GM12864 (cell line): Measurements from ENCODE around the gene NR3C2.

Source experiments
- DNase-seq: peaks from one replicate; pipeline ENCODE4 v3.0.0-alpha.2; 2011; ENCODE audit warnings: low read depth
- H3K4me3 ChIP-seq: 2 replicates; pipeline ENCODE4 v1.5.1; 2011; ENCODE audit warnings: mild to moderate bottlenecking, low read depth, low read length, control low read depth
- CTCF ChIP-seq: IDR thresholded peaks from 2 replicates; pipeline ENCODE4 v1.5.1; 2011; ENCODE audit warnings: low read depth, mild to moderate bottlenecking, moderate library complexity, low read length, control low read depth, inconsistent platforms; ENCODE audit errors: missing control alignments

The NR3C2 gene

GRCh38 chr4:148118179-148118578 is 324.0 kb downstream of the NR3C2 start:
- no peak overlapping the region for H3K4me3 ChIP-seq
- no peak for TF ChIP-seq CTCF
- no peak for DNase-seq

GRCh38 chr4:148116969-148117368 is 325.2 kb downstream of the NR3C2 start:
- TF ChIP-seq CTCF, result no peak
- no peak overlapping the region for H3K4me3 ChIP-seq
- no peak for DNase-seq

- no peak for DNase-seq
- TF ChIP-seq CTCF, result no peak
- no peak overlapping the region for H3K4me3 ChIP-seq
Measured at GRCh38 chr4:148116264-148116663, 325.9 kb downstream of the NR3C2 start.

GRCh38 chr4:148114436-148114835 is 327.8 kb downstream of the NR3C2 start:
- DNase-seq, result no peak

GRCh38 chr4:148112231-148112982 is 329.8 kb downstream of the NR3C2 start:
- no peak for TF ChIP-seq CTCF
- H3K4me3 ChIP-seq, result no peak overlapping the region
- DNase-seq, result no peak

More at GRCh38 chr4:148114436-148114835, 327.8 kb downstream of the NR3C2 start:
- TF ChIP-seq CTCF, result no peak
- no peak overlapping the region for H3K4me3 ChIP-seq

GRCh38 chr4:148110169-148110568 is 332.0 kb downstream of the NR3C2 start:
- DNase-seq, result no peak
- TF ChIP-seq CTCF, result no peak
- H3K4me3 ChIP-seq, result no peak overlapping the region

- no peak for TF ChIP-seq CTCF
- no peak for DNase-seq
- H3K4me3 ChIP-seq, result no peak overlapping the region
Measured at GRCh38 chr4:148109216-148109615, 333.0 kb downstream of the NR3C2 start.
